ENCODE data around the gene C1orf115.
"Not testable (repeated sequence)": the region's sequence is repeated elsewhere in the genome, so short reads cannot be mapped to it uniquely, and the experiment has no call there.

Gene C1orf115

GRCh38 chr1:220707160-220707559, 17.0 kb downstream of the C1orf115 start:
- no peak for TF ChIP-seq CTCF (IDR thresholded peaks at IDR 0.05; ENCODE audit: low read depth, low read length)
- no peak for DNase-seq
- Histone ChIP-seq H3K9me3 (ENCODE audit: severe bottlenecking) (peaks cover 3% of the 10 kb centered on the region), H3K4me3 (ENCODE audit: low read depth, low read length) (no peak overlapping the region), H3K27me3 (ENCODE audit: insufficient read depth, low read depth, severe bottlenecking) (no peaks in the 10 kb centered on the region), H3K36me3 (no peaks in the 10 kb centered on the region), H3K27ac (no peak overlapping the region)

DNA sequence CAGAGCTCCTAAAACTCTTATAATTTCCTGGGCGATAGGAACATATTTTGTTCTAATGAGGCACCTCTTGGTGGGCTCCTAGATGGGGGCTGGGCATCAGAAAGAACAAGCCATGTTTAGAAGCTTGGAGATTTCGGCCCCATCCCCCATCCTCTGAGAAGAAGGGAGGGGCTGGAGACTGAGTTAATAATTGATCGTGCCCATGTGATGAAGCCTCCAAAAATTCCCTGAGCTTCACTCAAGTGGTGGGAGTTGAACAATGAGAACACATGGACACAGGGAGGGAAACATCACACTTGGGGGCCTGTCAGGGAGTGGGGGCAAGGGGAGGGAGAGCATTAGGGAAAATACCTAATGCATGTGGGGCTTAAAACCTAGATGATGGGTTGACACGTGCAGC, 18.1 kb downstream of the C1orf115 start:
- TF ChIP-seq CTCF (IDR thresholded peaks at IDR 0.05; ENCODE audit: low read depth, low read length), result no peak
- peaks cover 3% of the 10 kb centered on the region for H3K9me3 ChIP-seq (ENCODE audit: severe bottlenecking)
- H3K36me3 ChIP-seq, result no peaks in the 10 kb centered on the region
- H3K27me3 ChIP-seq (ENCODE audit: insufficient read depth, low read depth, severe bottlenecking), result no peaks in the 10 kb centered on the region
- DNase-seq, result no peak
- H3K27ac ChIP-seq, result no peak overlapping the region
- no peak overlapping the region for H3K4me3 ChIP-seq (ENCODE audit: low read depth, low read length)

GRCh38 chr1:220708936-220709801, 19.0 kb downstream of the C1orf115 start:
- TF ChIP-seq CTCF (IDR thresholded peaks at IDR 0.05; ENCODE audit: low read depth, low read length), result no peak
- H3K36me3 ChIP-seq, result no peaks in the 10 kb centered on the region
- DNase-seq, result no peak
- H3K4me3 ChIP-seq (ENCODE audit: low read depth, low read length), result no peak overlapping the region
- peaks cover 3% of the 10 kb centered on the region for H3K9me3 ChIP-seq (ENCODE audit: severe bottlenecking)
- no peak overlapping the region for H3K27ac ChIP-seq
- H3K27me3 ChIP-seq (ENCODE audit: insufficient read depth, low read depth, severe bottlenecking), result no peaks in the 10 kb centered on the region

GRCh38 chr1:220710333-220710732, 20.2 kb downstream of the C1orf115 start:
- Histone ChIP-seq H3K36me3 (no peaks in the 10 kb centered on the region), H3K27me3 (ENCODE audit: insufficient read depth, low read depth, severe bottlenecking) (no peaks in the 10 kb centered on the region), H3K9me3 (ENCODE audit: severe bottlenecking) (peaks cover 3% of the 10 kb centered on the region), H3K4me3 (ENCODE audit: low read depth, low read length) (no peak overlapping the region), H3K27ac (no peak overlapping the region)
- DNase-seq, result no peak
- no peak for TF ChIP-seq CTCF (IDR thresholded peaks at IDR 0.05; ENCODE audit: low read depth, low read length)

DNA sequence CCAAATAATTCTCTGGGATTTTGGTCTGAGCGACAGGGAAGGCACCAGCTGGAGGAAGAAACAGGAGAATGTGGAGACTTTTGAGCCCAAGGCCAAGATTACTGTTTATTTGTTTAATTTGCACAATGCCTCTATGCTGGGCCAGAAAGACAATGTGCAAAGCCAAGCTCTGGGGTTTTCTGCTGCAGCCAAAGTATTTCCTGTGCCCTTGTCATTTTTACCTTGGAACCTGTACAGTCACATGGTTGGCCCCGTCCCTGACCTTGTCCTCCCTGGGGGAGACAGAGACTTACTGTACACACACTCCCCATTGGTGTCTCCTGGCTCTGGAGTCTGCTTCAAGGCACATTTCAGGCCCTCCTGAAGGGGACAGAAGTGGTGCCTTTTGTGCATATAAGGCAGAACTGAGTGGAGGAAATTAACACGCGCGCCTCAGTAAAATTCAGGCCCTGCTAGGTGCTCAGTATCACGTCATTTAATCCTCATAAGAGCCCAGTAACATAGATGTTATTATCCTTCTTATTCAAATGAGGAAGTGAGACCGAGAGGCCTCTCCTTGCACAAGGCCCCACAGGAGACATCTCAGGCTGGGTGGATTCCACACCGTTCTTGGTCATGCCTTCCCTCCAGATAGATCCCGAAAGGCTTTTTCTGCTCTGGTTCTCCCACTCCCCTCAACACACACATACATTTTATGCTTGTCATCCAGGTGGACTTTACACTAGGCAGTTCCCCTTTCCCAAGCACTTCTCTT, 21.1 kb downstream of the C1orf115 start:
- no peaks in the 10 kb centered on the region for H3K36me3 ChIP-seq
- no peak for TF ChIP-seq CTCF (IDR thresholded peaks at IDR 0.05; ENCODE audit: low read depth, low read length)
- DNase-seq, result no peak
- no peak overlapping the region for H3K27ac ChIP-seq
- no peak overlapping the region for H3K4me3 ChIP-seq (ENCODE audit: low read depth, low read length)
- H3K27me3 ChIP-seq (ENCODE audit: insufficient read depth, low read depth, severe bottlenecking), result no peaks in the 10 kb centered on the region
- peaks cover 9% of the 10 kb centered on the region for H3K9me3 ChIP-seq (ENCODE audit: severe bottlenecking)

DNA sequence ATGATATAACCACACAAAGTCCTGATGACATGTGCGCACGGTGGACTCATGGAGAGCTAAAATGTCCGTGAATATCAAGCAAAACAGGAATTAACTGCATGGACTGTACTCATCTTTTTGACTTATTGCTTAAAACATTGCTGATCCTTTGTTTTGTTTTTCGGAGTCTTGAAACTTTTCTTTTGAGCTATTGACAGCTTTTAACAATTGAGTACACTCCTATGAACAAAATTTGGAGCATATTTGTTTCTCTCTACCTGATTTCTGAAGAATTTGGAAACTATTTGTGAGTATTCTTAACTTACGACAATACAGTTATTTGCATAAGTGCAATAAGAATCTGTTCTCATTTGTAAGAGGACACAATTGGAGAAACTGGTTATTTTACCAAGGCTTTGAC, 25.8 kb downstream of the C1orf115 start:
- not testable (repeated sequence) for H3K4me3 ChIP-seq (ENCODE audit: low read depth, low read length); H3K27me3 ChIP-seq (ENCODE audit: insufficient read depth, low read depth, severe bottlenecking); DNase-seq; H3K27ac ChIP-seq; H3K36me3 ChIP-seq
- peaks cover 11% of the 10 kb centered on the region for H3K9me3 ChIP-seq (ENCODE audit: severe bottlenecking)
